ENCODE measurements around the gene CHRD. TPM values are rescaled to one million over a fixed set of nuclear protein-coding genes. Genes with fewer than 3 reads are reported as not detected.

CHRD gene
- total RNA-seq, 2 donors from 2014 or later: 7.0 to 13.4 TPM

- no peaks in the 10 kb centered on the region for H3K27me3 ChIP-seq
- peaks cover 39% of the 10 kb centered on the region for H3K36me3 ChIP-seq
- peak; percentile 75 for DNase-seq (ENCODE audit: low spot score)
- peak overlapping the region; percentile 53 to 57 for H3K27ac ChIP-seq
- peak in 1 of 2 donors; percentile 46 for TF ChIP-seq CTCF (IDR thresholded peaks at IDR 0.05)
- H3K4me3 ChIP-seq: no peak overlapping the region
- no peaks in the 10 kb centered on the region for H3K9me3 ChIP-seq
- H3K4me1 ChIP-seq: peaks cover 0 to 13% of the 10 kb centered on the region in 2 donors
Observed at GRCh38 chr3:184345317-184346144, 34.3 kb upstream of the CHRD start.

DNA sequence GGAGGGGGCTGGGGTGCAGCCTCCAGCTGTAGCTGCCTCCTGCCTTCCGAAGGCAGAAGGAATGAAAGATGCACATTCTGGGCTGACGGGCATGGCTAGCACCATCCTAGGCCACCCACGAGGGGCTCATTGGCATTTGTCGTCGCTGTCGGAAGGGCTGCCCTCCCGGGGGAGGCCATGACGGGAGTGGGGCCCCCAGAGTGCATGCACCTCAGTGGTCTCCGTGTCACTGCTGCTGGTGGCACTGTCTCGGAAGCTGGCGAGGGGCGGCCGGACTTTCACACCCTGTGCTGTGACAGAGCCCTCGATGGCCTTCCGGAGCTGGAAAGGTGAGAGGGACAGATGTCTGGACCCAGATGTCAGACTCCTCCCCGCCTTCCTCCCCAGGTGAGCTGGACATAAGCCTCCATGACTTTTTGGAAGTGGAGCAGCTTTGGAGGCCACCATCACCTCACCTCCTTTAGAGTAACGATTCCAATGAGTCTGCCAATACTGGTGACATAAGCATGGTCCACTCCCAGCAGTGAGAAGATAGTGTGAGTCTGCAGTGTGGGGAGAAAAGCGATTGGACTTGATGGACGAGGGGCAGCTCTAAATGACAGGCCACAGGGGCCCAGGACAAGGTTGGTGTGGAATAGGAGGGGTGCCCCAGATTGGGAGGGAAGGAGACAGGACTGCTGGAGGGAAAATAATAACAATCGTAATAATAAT, 33.2 kb upstream of the CHRD start:
- no peak for DNase-seq (ENCODE audit: low spot score)
- Histone ChIP-seq H3K4me1 (peaks cover 0 to 13% of the 10 kb centered on the region in 2 donors), H3K27ac (peak overlapping the region; percentile 53 to 57)

DNA sequence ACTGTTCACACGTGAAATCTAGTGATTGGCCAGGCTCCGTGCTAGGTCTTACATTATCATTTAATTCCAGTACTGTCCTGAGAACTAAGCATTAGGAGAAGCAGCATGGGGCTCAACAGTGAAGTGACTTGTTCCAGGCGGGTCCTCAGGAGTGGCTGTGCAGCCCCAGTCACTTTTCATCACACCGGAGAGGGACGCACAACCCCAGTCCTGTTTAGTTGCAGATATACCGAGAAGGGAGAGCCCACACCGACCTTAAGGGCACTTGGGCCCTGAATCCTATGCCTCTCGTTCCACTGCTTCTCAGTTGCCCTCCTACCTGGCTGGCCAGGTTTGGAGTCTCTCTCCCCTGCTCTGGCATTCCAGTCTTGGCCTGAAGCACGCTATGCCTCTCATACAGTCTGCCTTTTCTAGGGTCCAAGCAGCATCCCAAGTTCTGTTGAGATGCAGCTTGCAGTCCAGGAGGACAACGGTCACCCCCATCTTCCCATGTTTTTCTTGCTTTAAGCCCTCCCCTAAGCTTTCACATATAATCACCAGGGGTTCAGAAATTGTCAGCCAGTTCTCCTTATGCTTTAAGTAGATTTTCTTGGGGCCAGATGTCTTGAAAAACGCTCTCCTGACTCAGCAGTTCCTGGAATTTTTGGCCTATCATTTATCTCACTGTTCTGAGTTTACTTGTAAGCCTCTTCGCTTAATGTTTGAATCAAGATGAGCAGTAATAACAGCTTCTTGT, 32.4 kb upstream of the CHRD start:
- no peak for DNase-seq (ENCODE audit: low spot score)
- Histone ChIP-seq H3K9me3 (no peaks in the 10 kb centered on the region), H3K4me3 (no peak overlapping the region), H3K27me3 (no peaks in the 10 kb centered on the region), H3K36me3 (peaks cover 27% of the 10 kb centered on the region), H3K4me1 (peaks cover 0 to 13% of the 10 kb centered on the region in 2 donors), H3K27ac (no peak overlapping the region)
- TF ChIP-seq CTCF (IDR thresholded peaks at IDR 0.05): no peak

More for the DNA sequence above, 33.2 kb upstream of the CHRD start:
- Histone ChIP-seq H3K36me3 (peaks cover 35% of the 10 kb centered on the region), H3K9me3 (no peaks in the 10 kb centered on the region), H3K27me3 (no peaks in the 10 kb centered on the region), H3K4me3 (no peak overlapping the region)
- TF ChIP-seq CTCF (IDR thresholded peaks at IDR 0.05): no peak

GRCh38 chr3:184348057-184348382, 31.8 kb upstream of the CHRD start:
- no peak for DNase-seq (ENCODE audit: low spot score)
- peaks cover 0 to 13% of the 10 kb centered on the region in 2 donors for H3K4me1 ChIP-seq

More at GRCh38 chr3:184348057-184348382, 31.8 kb upstream of the CHRD start:
- Histone ChIP-seq H3K4me3 (no peak overlapping the region), H3K9me3 (no peaks in the 10 kb centered on the region), H3K27ac (no peak overlapping the region), H3K27me3 (no peaks in the 10 kb centered on the region), H3K36me3 (peaks cover 21% of the 10 kb centered on the region)
- TF ChIP-seq CTCF (IDR thresholded peaks at IDR 0.05): no peak
